Left kidney (tissue), 8 donors: ENCODE measurements around the gene MIDN. TPM values are rescaled to one million over a fixed set of nuclear protein-coding genes. Genes with fewer than 3 reads are reported as not detected.
"Not testable (repeated sequence)": the region's sequence is repeated elsewhere in the genome, so short reads cannot be mapped to it uniquely, and the experiment has no call there.

Source experiments
- DNase-seq: peaks from one replicate; pipeline ENCODE4 v3.0.0-alpha.2; 2013
- long read RNA-seq, 8 donors: transcript quantifications; one replicate each; lab custom pipeline, GENCODE V29; 2026
- polyA plus RNA-seq: library from polyadenylated mRNA; unstranded; fragments of 120-200 nt; gene quantifications from one replicate; pipeline ENCODE4 v1.2.1, GENCODE V29; 2013; ENCODE audit not compliant: insufficient read length

Gene MIDN
- polyA plus RNA-seq: 43.8 TPM
- long read RNA-seq, donor 1, transcript MIDN-206 (7 exons, 3,243 nt): major isoform, 7 of 55 reads
- long read RNA-seq, donor 1, partial matches to known transcripts: 37 of 55 reads
- long read RNA-seq, donor 1, other reads (novel, unspliced or antisense): 0 of 55 reads
- long read RNA-seq, donor 2, transcript MIDN-206 (7 exons, 3,243 nt): major isoform, 5 of 49 reads
- long read RNA-seq, donor 2, partial matches to known transcripts: 40 of 49 reads
- long read RNA-seq, donor 2, other reads (novel, unspliced or antisense): 0 of 49 reads
- long read RNA-seq, donor 3, partial matches to known transcripts: 8 of 16 reads
- long read RNA-seq, donor 3, other reads (novel, unspliced or antisense): 0 of 16 reads
- long read RNA-seq, donor 4: 0 reads
- long read RNA-seq, donor 5, transcript MIDN-206 (7 exons, 3,243 nt): major isoform, 8 of 12 reads
- long read RNA-seq, donor 5, partial matches to known transcripts: 0 of 12 reads
- long read RNA-seq, donor 5, other reads (novel, unspliced or antisense): 0 of 12 reads
- long read RNA-seq, donor 6, partial matches to known transcripts: 16 of 19 reads
- long read RNA-seq, donor 6, other reads (novel, unspliced or antisense): 0 of 19 reads
- long read RNA-seq, donor 7, partial matches to known transcripts: 29 of 40 reads
- long read RNA-seq, donor 7, other reads (novel, unspliced or antisense): 0 of 40 reads
- long read RNA-seq, donor 8, transcript MIDN-206 (7 exons, 3,243 nt): major isoform, 7 of 13 reads
- long read RNA-seq, donor 8, partial matches to known transcripts: 5 of 13 reads
- long read RNA-seq, donor 8, other reads (novel, unspliced or antisense): 0 of 13 reads

GRCh38 chr19:1248139-1248785 lies at the start of gene MIDN:
Gene MIDN (plus strand): TSS chr19:1248583. CDS start chr19:1250297, 1,714 bp downstream.
- DNase-seq: no peak

GRCh38 chr19:1199531-1199930 lies 48.9 kb upstream of the MIDN start:
- DNase-seq: no peak

GRCh38 chr19:1200614-1201013 lies 47.8 kb upstream of the MIDN start:
- not testable (repeated sequence) for DNase-seq

- DNase-seq: peak; percentile 96
Observed at GRCh38 chr19:1205114-1206099, 43.0 kb upstream of the MIDN start, which contains the start of gene STK11. Gene STK11 (plus strand): TSS chr19:1205778. CDS start chr19:1206914, 1,136 bp downstream.

- no peak for DNase-seq
Observed at GRCh38 chr19:1206150-1206863, 42.1 kb upstream of the MIDN start.

- no peak for DNase-seq
Observed at GRCh38 chr19:1206864-1207450, 41.4 kb upstream of the MIDN start.

- DNase-seq: not testable (repeated sequence)
Observed at GRCh38 chr19:1208830-1209229, 39.6 kb upstream of the MIDN start.

GRCh38 chr19:1210227-1210538 lies 38.2 kb upstream of the MIDN start:
- no peak for DNase-seq

GRCh38 chr19:1211494-1212234 lies 36.7 kb upstream of the MIDN start:
- DNase-seq: no peak

DNA sequence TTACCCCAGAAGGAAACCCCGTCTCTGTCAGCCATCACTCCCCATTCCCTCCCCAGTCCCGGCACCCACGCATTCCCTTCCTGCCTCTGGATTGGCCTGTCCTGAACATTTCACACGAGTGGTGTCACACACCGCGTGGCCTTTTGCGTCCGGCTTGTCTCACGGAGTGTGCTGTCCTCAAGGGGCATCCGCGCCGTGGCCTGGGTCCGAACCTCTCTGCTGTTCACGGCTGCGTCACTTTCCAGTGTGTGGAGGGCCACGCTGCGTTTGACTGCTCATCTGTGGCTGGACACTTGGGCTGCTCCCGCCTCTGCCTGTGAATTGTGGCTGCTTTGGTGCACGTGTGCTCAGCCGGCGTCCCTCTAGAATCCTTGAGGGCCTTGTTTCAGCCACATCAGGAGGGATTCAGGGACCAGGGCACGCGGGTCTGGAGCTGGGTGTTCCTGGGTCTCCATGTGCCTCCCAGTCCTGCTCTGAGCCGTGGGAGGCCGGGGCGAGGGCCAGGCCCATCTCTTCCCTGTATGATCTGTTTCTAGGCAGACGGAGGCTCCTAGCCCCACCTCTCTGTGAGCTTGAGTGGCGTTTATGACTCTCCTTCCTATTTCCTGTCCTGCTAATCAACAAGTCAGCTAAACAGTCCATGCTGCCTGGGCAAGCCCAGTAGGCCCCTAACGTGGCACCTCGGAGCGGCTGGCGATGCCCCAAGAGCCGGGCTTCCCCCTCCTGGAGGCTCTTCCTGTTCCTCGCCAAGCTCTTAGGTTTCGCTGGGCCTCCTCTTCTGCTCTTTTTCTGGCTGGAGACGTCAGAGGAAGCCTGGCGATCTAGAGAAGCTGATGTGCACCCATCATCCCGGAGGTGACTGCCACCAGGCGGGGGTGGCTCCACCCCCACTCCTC lies 34.7 kb upstream of the MIDN start:
- no peak for DNase-seq

GRCh38 chr19:1214299-1214861 lies 34.0 kb upstream of the MIDN start:
- no peak for DNase-seq

GRCh38 chr19:1214862-1215731 lies 33.3 kb upstream of the MIDN start:
- no peak for DNase-seq

DNA sequence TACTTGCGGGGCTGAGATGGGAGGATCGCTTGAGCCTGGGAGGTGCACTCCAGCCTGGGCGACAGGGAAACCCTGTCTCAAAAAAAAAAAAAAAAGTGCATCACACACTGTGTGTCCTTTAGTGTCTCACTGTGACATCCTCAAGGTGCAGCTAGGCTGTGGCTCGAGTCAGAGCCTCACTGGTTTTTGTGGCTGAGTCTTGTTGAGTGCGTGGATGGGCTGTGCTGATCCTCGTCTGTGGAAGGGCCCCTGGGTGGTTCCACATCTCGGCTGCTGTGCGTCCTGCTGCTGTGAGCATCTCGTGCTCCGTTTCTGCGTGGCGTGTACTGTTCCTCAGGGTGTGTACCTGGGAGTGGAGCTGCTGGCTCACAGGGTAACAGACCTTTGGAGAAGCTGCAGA lies 31.6 kb upstream of the MIDN start:
- no peak for DNase-seq

GRCh38 chr19:1217366-1217765 lies 31.0 kb upstream of the MIDN start:
- no peak for DNase-seq

DNA sequence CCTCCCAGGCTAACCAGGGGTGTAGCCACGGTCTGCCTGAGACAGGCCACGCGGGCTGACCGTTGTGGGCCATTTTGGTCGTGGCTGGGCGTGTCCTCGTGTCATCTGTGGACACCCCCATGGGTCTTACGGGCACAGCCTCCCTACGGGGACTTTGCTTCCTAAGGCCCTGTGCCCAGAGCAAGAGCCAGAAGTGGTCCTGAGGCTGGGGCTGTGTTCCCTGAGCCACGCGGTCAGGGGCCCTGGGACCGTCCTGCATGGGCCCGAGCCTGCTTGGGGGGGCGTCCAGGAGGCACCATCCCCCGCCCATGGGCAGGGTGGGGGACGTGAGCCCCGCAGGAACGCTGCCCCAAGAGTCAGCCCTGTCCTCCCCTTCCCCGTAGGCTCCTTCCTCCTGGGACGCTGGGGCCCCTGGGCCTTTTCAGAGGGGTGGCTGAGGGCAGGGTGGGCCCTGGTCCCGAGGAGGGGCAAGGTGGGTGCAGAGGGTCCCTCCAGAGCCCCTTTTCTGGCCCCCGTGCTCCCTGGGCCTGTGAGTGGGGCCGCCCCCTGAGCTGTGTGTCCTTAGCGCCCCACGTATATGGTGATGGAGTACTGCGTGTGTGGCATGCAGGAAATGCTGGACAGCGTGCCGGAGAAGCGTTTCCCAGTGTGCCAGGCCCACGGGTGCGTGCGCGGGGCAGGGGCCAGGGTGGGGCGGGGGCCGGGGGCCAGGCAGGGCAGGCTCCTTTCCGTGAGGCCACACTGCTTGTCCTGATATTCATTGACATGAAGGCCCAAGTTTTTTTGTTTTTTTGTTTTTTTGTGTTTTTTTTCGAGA lies 29.4 kb upstream of the MIDN start:
- DNase-seq: no peak

GRCh38 chr19:1219786-1220476 lies 28.5 kb upstream of the MIDN start:
- DNase-seq: no peak
